Upper lobe of right lung (tissue), 1 donor: ENCODE measurements around the gene ABCC5. TPM values are rescaled to one million over a fixed set of nuclear protein-coding genes. Genes with fewer than 3 reads are reported as not detected.
"Not testable (repeated sequence)": the region's sequence is repeated elsewhere in the genome, so short reads cannot be mapped to it uniquely, and the experiment has no call there.

ENCODE experiments used
- ATAC-seq: fragments of 200-7000 bp; cut with Tn5 transposase; one replicate; pipeline ENCODE4 v1.9.1; 2020; ENCODE audit warnings: mild to moderate bottlenecking, moderate library complexity
- DNase-seq: peaks from one replicate; pipeline ENCODE4 v3.0.0-alpha.2; 2020
- H3K27ac ChIP-seq: fragments of 200-600 bp; one replicate; pipeline ENCODE4 v1.8.0; 2022
- H3K27me3 ChIP-seq: fragments of 200-600 bp; one replicate; pipeline ENCODE4 v1.8.0; 2022; ENCODE audit warnings: mild to moderate bottlenecking
- H3K36me3 ChIP-seq: fragments of 200-600 bp; one replicate; pipeline ENCODE4 v1.8.0; 2022
- H3K4me1 ChIP-seq: fragments of 200-600 bp; one replicate; pipeline ENCODE4 v1.8.0; 2022
- H3K4me3 ChIP-seq: fragments of 200-600 bp; one replicate; pipeline ENCODE4 v1.8.0; 2022; ENCODE audit warnings: mild to moderate bottlenecking
- H3K9me3 ChIP-seq: fragments of 200-600 bp; one replicate; pipeline ENCODE4 v1.8.0; 2022
- intact Hi-C: fragments of 100-400 bp; cut with DNase I; formaldehyde crosslinking; loops from one replicate; pipeline ENCODE4 v1.11.0; 2022
- total RNA-seq: library from RNA; stranded (reverse); fragmentation: NEBNext Ultra II Directional; extraction: Animal tissue kit (Norgen Biotek cat#: 25700); gene quantifications from one replicate; pipeline ENCODE4 v1.2.1, GENCODE V29; 2021
- TF ChIP-seq, protein P1 (sequence below): fragments of 200-600 bp; IDR thresholded peaks from one replicate; pipeline ENCODE4 v1.8.0; 2022; ENCODE audit warnings: antibody characterized with exemption
- donor health status: DM: no; HTN: yes; CAD: no; lungs with severe emphysema.

The ABCC5 gene
- total RNA-seq, 1 donor from 2014 or later, result 33.5 TPM

DNA sequence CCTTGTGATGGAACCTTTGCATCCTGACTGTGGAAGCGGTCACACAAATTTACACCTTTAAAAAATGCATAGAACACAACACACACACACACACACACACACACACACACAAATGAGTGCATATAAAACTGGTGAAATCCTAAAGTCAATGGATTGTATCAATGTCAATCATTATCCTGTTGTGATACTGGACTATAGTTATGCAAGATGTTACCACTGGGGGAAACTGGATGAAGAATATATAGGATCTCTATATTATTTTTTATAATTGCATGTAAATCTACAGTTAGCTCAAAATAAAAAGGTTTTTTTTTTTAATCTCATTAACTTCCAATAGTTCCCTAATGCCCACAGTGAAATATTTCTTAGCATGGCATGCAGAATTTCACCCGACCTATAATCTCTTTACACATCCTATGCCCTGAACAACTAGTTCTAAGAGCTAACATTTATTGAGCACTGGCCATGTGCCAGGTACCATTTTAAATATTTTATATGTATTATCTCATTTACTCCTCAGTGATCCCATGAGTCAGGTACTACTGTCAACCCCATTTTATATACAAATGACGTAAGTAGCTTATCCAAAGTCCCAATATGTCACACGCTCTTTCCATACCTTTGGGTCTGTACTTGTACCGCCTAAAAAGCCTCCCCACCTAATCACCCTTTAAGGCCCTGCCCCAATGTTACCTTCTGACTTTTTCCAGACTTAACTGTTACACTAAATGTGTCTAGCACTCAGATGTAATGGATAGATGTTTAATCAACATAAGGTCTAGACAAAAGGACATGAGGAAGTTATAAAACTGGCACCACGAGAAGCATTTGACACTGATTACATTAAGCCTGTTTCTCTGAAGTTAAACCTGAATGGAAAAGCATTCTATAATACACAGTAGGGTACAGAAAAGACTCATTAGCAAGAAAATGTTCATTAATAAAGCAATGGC, 5.5 kb downstream of the ABCC5 start:
- intact Hi-C loops, result loop anchor here (10.0 kb wide), 1 partner anchor 117 kb away; no protein-coding TSS in a partner anchor
- Histone ChIP-seq H3K9me3 (no peaks in the 10 kb centered on the region), H3K36me3 (peaks cover 20% of the 10 kb centered on the region), H3K4me3 (no peak overlapping the region), H3K27ac (no peak overlapping the region), H3K4me1 (peaks cover 15% of the 10 kb centered on the region), H3K27me3 (no peaks in the 10 kb centered on the region)
- ATAC-seq (no peak), DNase-seq (no peak)
- TF ChIP-seq, protein P1, sequence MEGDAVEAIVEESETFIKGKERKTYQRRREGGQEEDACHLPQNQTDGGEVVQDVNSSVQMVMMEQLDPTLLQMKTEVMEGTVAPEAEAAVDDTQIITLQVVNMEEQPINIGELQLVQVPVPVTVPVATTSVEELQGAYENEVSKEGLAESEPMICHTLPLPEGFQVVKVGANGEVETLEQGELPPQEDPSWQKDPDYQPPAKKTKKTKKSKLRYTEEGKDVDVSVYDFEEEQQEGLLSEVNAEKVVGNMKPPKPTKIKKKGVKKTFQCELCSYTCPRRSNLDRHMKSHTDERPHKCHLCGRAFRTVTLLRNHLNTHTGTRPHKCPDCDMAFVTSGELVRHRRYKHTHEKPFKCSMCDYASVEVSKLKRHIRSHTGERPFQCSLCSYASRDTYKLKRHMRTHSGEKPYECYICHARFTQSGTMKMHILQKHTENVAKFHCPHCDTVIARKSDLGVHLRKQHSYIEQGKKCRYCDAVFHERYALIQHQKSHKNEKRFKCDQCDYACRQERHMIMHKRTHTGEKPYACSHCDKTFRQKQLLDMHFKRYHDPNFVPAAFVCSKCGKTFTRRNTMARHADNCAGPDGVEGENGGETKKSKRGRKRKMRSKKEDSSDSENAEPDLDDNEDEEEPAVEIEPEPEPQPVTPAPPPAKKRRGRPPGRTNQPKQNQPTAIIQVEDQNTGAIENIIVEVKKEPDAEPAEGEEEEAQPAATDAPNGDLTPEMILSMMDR, result no peak

DNA sequence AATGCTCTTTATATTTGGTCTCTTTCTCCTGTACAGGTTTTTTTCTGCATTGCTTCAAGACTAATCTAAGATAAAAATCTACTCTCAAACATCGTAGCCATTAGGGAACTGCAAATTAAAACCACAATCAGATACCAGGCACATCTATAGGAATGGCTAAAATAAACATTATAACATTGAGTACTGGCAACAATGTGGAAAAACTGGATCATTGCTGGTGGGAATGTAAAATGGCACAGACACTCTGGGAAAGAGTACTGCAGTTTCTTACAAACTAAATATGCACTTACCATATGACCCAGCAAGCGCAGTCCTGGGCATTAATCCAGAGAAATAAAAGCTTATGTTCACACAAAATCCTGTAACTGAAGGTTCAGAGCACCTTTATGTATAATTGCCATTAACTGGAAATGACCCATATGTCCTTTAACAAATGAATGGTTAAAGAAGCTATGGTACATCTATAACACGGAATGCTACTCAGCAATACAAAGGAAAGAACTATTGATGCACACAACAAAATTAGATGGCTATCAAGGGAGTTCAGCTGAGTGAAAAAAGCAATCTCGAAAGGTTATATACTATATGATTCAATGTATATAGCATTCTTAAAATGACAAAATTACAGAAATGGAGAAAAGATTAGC, 6.3 kb downstream of the ABCC5 start:
- no peaks in the 10 kb centered on the region for H3K27me3 ChIP-seq
- ATAC-seq (no peak), DNase-seq (no peak)
- H3K4me3 ChIP-seq, result no peak overlapping the region
- H3K27ac ChIP-seq, result no peak overlapping the region
- peaks cover 20% of the 10 kb centered on the region for H3K36me3 ChIP-seq
- no peaks in the 10 kb centered on the region for H3K9me3 ChIP-seq
- TF ChIP-seq, protein P1, result no peak
- peaks cover 6% of the 10 kb centered on the region for H3K4me1 ChIP-seq
- intact Hi-C loops, result loop anchor here (10.0 kb wide), 1 partner anchor 117 kb away; no protein-coding TSS in a partner anchor

DNA sequence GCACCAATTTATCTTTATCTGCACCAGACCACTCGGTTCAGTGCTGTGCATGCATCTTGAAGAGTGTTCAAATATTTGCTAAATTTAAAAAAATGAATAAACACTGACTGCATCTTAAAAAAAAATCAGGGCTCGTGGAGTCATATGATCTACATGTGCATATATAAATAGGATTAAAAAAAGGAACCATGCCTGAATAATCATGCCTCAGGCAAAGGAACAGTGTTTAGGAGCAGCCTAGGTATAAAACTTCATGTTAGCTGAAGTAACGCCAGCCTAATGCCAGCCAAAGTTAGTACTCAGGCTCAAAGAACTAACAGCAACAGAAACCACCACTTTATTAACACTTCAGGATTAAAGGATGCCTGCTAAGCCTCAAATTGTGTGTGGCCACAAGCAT, 9.5 kb downstream of the ABCC5 start:
- TF ChIP-seq, protein P1, result no peak
- no peak for DNase-seq
- intact Hi-C loops, result no loop called here

DNA sequence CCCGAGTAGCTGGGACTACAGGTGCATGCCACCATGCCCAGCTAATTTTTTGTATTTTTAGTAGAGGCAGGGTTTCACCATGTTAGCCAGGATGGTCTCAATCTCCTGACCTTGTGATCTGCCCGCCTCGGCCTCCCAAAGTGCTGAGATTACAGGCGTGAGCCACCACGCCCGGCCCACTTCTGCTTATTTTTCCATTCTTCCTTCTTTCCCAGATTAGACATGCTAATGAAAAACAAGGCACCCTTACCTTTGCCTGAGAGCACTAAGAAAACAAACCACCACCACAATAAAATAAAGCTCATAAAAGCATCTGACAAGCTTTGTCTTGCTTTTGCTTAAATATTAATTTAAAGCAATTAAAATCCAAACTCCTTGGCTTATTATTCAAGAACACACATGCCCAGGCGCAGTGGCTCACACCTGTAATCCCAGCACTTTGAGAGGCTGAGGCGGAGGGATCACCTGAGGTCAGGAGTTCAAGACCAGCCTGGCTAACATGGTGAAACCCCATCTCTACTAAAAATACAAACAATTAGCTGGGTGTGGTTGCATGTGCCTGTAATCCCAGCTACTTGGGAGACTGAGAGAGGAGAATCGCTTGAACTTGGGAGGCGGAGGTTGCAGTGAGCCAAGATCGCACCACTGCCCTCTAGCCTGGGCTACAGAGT, 10.4 kb downstream of the ABCC5 start:
- Histone ChIP-seq H3K4me1 (peaks cover 12% of the 10 kb centered on the region), H3K36me3 (peaks cover 13% of the 10 kb centered on the region)
- intact Hi-C loops, H3K4me3 ChIP-seq, ATAC-seq, H3K27me3 ChIP-seq, H3K9me3 ChIP-seq, H3K27ac ChIP-seq, DNase-seq: not testable (repeated sequence)

More for the DNA sequence above, 9.5 kb downstream of the ABCC5 start:
- Histone ChIP-seq H3K9me3 (no peaks in the 10 kb centered on the region), H3K4me3 (no peak overlapping the region), H3K4me1 (peaks cover 12% of the 10 kb centered on the region), H3K36me3 (peaks cover 14% of the 10 kb centered on the region), H3K27me3 (no peaks in the 10 kb centered on the region), H3K27ac (no peak overlapping the region)
- ATAC-seq, result no peak

DNA sequence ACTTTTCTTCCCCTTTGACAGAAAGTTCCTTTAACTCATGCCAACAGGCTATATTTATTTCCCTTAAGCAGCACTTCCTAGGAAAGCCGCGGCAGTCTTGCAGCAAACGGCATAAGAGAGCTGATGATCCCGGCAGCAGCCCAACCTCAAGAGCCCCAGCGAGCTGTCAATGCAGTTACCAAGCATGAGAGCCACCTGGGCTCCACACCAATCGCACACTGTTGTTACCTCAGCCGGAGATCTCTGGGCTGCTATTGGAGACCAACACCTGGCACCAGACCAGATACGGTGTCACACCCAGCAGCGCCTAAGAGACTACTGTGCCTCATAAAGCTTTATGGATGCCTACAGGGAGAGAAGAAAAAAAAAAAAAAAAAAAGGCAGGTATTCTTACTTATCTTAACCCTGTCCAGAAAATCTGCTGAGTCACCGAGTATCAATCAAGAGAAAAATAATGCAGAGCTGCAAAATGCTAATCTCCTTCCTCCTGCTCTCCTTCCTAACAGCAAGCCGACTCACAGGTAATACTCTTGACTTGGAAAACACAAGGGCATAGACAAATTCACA, 11.7 kb downstream of the ABCC5 start:
- DNase-seq, result peak; percentile 87
- ATAC-seq, result peak; percentile 94

More for the DNA sequence above, 11.7 kb downstream of the ABCC5 start:
- intact Hi-C loops, result no loop called here
- Histone ChIP-seq H3K27ac (peak overlapping the region; percentile 12), H3K9me3 (no peaks in the 10 kb centered on the region), H3K4me3 (peak overlapping the region; percentile 22), H3K36me3 (peaks cover 10% of the 10 kb centered on the region), H3K27me3 (no peaks in the 10 kb centered on the region), H3K4me1 (peaks cover 12% of the 10 kb centered on the region)
- TF ChIP-seq, protein P1, result no peak
